ENCODE results near the gene ACKR2.

The ACKR2 gene

GRCh38 chr3:42771271-42771670 lies 38.0 kb upstream of the ACKR2 start:
- no peak for DNase-seq (ENCODE audit: low read depth)
- no peak overlapping the region for H3K4me3 ChIP-seq (ENCODE audit: low read depth, low read length)
- no peak for TF ChIP-seq CTCF (IDR thresholded peaks at IDR 0.05; ENCODE audit: low read depth, low read length, missing control alignments)

GRCh38 chr3:42772670-42773408 lies 36.4 kb upstream of the ACKR2 start, which contains the start of gene CCDC13:
Gene CCDC13, minus strand, starts transcription at chr3:42773253. Its CDS starts 14,908 bp downstream, at chr3:42758345.
- peak; percentile 83 for DNase-seq (ENCODE audit: low read depth)
- TF ChIP-seq CTCF (IDR thresholded peaks at IDR 0.05; ENCODE audit: low read depth, low read length, missing control alignments) = no peak
- H3K4me3 ChIP-seq (ENCODE audit: low read depth, low read length) = peak within 1 kb of the TSS; percentile 64

- peak overlapping the region; percentile 64 for H3K4me3 ChIP-seq (ENCODE audit: low read depth, low read length)
- DNase-seq (ENCODE audit: low read depth) = no peak
- no peak for TF ChIP-seq CTCF (IDR thresholded peaks at IDR 0.05; ENCODE audit: low read depth, low read length, missing control alignments)
These were observed 35.9 kb upstream of the ACKR2 start for GRCh38 chr3:42773409-42773751.

- H3K4me3 ChIP-seq (ENCODE audit: low read depth, low read length) = no peak overlapping the region
- no peak for DNase-seq (ENCODE audit: low read depth)
- TF ChIP-seq CTCF (IDR thresholded peaks at IDR 0.05; ENCODE audit: low read depth, low read length, missing control alignments) = no peak
These were observed 30.6 kb upstream of the ACKR2 start for GRCh38 chr3:42778644-42779043.

GRCh38 chr3:42780398-42780797 lies 28.8 kb upstream of the ACKR2 start:
- no peak overlapping the region for H3K4me3 ChIP-seq (ENCODE audit: low read depth, low read length)
- no peak for DNase-seq (ENCODE audit: low read depth)
- TF ChIP-seq CTCF (IDR thresholded peaks at IDR 0.05; ENCODE audit: low read depth, low read length, missing control alignments) = no peak

GRCh38 chr3:42780892-42781700 lies 28.1 kb upstream of the ACKR2 start:
- DNase-seq (ENCODE audit: low read depth) = peak; percentile 60
- H3K4me3 ChIP-seq (ENCODE audit: low read depth, low read length) = no peak overlapping the region
- TF ChIP-seq CTCF (IDR thresholded peaks at IDR 0.05; ENCODE audit: low read depth, low read length, missing control alignments) = peak; percentile 61
